A673 (cell line): ENCODE data around the gene OR4N5.

Experiments used
- EZH2 ChIP-seq: fragments of 200-600 bp; sonication (generic); IDR thresholded peaks from 2 replicates; pipeline ENCODE4 v1.6.1; 2017; ENCODE audit warnings: borderline replicate concordance, low read depth, mild to moderate bottlenecking, mixed read lengths, antibody characterized with exemption, low read length; ENCODE audit not compliant: poor library complexity, severe bottlenecking
- TF ChIP-seq, protein P1 (sequence below): fragments of 300-800, 200-600 bp; sonication (generic); conservative IDR thresholded peaks from 2 replicates; pipeline ENCODE4 v1.5.1; 2017; ENCODE audit warnings: low read depth, mild to moderate bottlenecking, antibody characterized with exemption, low read length, moderate library complexity, mixed read lengths

DNA sequence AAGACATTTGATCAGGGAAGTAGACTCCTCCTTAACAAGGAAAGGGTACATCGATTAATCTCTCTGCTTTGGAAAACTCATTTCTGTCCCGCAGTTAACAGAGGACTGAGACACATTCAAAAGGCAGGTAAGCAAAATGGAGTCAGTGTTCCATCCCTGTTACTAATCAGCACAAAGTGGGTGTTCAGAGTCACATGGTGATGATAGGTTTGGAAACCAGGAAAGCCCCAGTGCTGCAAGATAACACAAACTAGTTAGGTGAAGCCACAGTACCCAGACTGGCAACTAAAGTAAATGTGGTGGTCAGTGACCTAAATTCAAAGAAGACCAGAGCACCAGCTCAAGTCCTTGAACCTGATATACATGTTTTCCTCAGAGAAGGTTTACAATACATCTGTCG, 26.3 kb upstream of the OR4N5 start:
- TF ChIP-seq, protein P1, sequence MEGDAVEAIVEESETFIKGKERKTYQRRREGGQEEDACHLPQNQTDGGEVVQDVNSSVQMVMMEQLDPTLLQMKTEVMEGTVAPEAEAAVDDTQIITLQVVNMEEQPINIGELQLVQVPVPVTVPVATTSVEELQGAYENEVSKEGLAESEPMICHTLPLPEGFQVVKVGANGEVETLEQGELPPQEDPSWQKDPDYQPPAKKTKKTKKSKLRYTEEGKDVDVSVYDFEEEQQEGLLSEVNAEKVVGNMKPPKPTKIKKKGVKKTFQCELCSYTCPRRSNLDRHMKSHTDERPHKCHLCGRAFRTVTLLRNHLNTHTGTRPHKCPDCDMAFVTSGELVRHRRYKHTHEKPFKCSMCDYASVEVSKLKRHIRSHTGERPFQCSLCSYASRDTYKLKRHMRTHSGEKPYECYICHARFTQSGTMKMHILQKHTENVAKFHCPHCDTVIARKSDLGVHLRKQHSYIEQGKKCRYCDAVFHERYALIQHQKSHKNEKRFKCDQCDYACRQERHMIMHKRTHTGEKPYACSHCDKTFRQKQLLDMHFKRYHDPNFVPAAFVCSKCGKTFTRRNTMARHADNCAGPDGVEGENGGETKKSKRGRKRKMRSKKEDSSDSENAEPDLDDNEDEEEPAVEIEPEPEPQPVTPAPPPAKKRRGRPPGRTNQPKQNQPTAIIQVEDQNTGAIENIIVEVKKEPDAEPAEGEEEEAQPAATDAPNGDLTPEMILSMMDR, result no peak
- no peak for TF ChIP-seq EZH2
